Measurements from ENCODE around the gene ARHGAP10. TPM values are rescaled to one million over a fixed set of nuclear protein-coding genes. Genes with fewer than 3 reads are reported as not detected.

Gene ARHGAP10
- total and polyA plus RNA-seq, 12 donors, result 33.9 to 71.1 (median 60.7) TPM

GRCh38 chr4:147733716-147734344, 1.9 kb downstream of the ARHGAP10 start:
- DNase-seq (peak in 1 of 2 donors; percentile 59), ATAC-seq (peak; percentile 12 to 74 (median 57))
- Histone ChIP-seq H3K4me3 (peak overlapping the region; percentile 44 to 93 (median 78)), H3K27me3 (peaks cover 0 to 5% (median 0%) of the 10 kb centered on the region in 7 donors), H3K27ac (peak overlapping the region; percentile 86 to 95 (median 92)), H3K9me3 (no peaks in the 10 kb centered on the region), H3K4me1 (peaks cover 0 to 67% (median 36%) of the 10 kb centered on the region in 9 donors), H3K36me3 (no peaks in the 10 kb centered on the region)
- intact Hi-C loops (cut with DNase I), result loop anchor here in 7 of 10 donors (2.0 to 10.0 kb wide), 8 partner anchors 35 to 133 kb away; no protein-coding TSS in a partner anchor
- WGBS, 2 donors, result 27 to 42% methylated on average over 5 of the region's 5 CpGs
- TF ChIP-seq, protein P1, sequence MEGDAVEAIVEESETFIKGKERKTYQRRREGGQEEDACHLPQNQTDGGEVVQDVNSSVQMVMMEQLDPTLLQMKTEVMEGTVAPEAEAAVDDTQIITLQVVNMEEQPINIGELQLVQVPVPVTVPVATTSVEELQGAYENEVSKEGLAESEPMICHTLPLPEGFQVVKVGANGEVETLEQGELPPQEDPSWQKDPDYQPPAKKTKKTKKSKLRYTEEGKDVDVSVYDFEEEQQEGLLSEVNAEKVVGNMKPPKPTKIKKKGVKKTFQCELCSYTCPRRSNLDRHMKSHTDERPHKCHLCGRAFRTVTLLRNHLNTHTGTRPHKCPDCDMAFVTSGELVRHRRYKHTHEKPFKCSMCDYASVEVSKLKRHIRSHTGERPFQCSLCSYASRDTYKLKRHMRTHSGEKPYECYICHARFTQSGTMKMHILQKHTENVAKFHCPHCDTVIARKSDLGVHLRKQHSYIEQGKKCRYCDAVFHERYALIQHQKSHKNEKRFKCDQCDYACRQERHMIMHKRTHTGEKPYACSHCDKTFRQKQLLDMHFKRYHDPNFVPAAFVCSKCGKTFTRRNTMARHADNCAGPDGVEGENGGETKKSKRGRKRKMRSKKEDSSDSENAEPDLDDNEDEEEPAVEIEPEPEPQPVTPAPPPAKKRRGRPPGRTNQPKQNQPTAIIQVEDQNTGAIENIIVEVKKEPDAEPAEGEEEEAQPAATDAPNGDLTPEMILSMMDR (IDR thresholded peaks at IDR 0.05), result peak in 2 of 9 donors; percentile 12 to 21

GRCh38 chr4:147734496-147734895, 2.6 kb downstream of the ARHGAP10 start:
- no peak for DNase-seq
- no peak for ATAC-seq
- Histone ChIP-seq H3K4me3 (peak overlapping the region in 9 of 10 donors; percentile 56 to 93 (median 84)), H3K27me3 (peaks cover 0 to 5% (median 0%) of the 10 kb centered on the region in 7 donors), H3K27ac (peak overlapping the region in 8 of 10 donors; percentile 38 to 95 (median 92)), H3K4me1 (peaks cover 0 to 73% (median 43%) of the 10 kb centered on the region in 9 donors), H3K9me3 (no peaks in the 10 kb centered on the region), H3K36me3 (no peaks in the 10 kb centered on the region)
- WGBS, 2 donors, result 40 to 58% methylated on average over 3 of the region's 3 CpGs
- TF ChIP-seq, protein P1 (IDR thresholded peaks at IDR 0.05), result no peak
- intact Hi-C loops (cut with DNase I), result loop anchor here in 7 of 10 donors (2.0 to 10.0 kb wide), 8 partner anchors 34 to 133 kb away; no protein-coding TSS in a partner anchor

DNA sequence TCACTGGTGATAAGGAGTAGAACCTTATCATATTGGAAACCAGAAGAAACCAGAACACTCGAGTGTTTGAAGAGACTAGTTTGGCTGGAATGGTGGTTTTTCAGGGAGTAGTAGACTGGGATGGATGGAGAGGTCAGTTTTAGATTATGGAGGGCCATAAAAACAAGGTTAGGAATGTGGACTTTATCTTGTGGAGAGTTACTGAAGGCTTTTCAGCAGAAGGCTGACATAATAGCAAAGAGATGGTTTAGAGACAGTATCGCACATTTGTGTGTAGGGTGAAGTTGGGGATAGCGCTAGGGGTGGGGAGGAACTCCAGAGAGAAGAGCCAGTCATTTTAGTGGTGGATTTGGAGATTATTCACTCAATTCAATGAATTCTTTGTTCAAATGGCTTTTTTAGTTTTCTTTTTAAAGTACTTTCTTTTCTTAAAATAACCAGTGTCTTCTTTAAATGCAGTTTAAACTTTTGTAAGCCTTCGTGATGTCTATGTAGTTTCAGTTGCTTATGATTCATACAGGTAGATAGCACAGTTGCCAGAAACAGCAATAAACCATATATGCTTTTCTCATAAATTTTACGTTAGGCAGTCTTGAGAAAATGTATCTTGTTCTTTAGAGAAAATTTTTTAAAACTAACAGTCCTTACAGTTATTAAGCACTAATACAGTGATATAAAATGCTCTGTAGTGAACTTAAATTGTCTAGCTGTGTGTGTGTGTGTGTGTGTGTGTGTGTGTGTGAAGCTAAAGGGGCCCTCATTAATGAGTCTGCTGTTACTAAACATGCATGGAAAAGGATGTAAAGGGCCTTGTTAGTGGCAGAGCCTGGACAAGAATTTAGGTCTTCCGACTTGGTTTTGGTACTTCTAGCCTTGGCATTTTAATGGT, 3.8 kb downstream of the ARHGAP10 start:
- Histone ChIP-seq H3K9me3 (no peaks in the 10 kb centered on the region), H3K27ac (peak overlapping the region in 9 of 10 donors; percentile 18 to 95 (median 92)), H3K36me3 (no peaks in the 10 kb centered on the region), H3K4me1 (peaks cover 0 to 82% (median 48%) of the 10 kb centered on the region in 9 donors), H3K4me3 (peak overlapping the region in 7 of 10 donors; percentile 3 to 85 (median 73)), H3K27me3 (peaks cover 0 to 5% (median 0%) of the 10 kb centered on the region in 7 donors)
- DNase-seq (no peak), ATAC-seq (no peak)
- WGBS, 2 donors, result 54 to 66% methylated on average over 6 of the region's 6 CpGs
- intact Hi-C loops (cut with DNase I), result loop anchor here in 4 of 10 donors (2.0 to 10.0 kb wide), 3 partner anchors 33 to 99 kb away; no protein-coding TSS in a partner anchor
- TF ChIP-seq, protein P1 (IDR thresholded peaks at IDR 0.05), result no peak

GRCh38 chr4:147736458-147736857, 4.6 kb downstream of the ARHGAP10 start:
- intact Hi-C loops (cut with DNase I), result loop anchor here in 3 of 10 donors (10.0 kb wide), 2 partner anchors 48 to 98 kb away; no protein-coding TSS in a partner anchor
- 49 to 52% methylated on average over 3 of the region's 3 CpGs for WGBS, 2 donors
- TF ChIP-seq, protein P1 (IDR thresholded peaks at IDR 0.05), result no peak

More at GRCh38 chr4:147736458-147736857, 4.6 kb downstream of the ARHGAP10 start:
- no peaks in the 10 kb centered on the region for H3K9me3 ChIP-seq
- peak overlapping the region in 3 of 10 donors; percentile 12 to 85 (median 84) for H3K4me3 ChIP-seq
- H3K4me1 ChIP-seq, result peaks cover 0 to 82% (median 54%) of the 10 kb centered on the region in 9 donors
- peak overlapping the region in 9 of 10 donors; percentile 15 to 95 (median 92) for H3K27ac ChIP-seq
- DNase-seq (no peak), ATAC-seq (no peak)
- peaks cover 0 to 5% (median 0%) of the 10 kb centered on the region in 7 donors for H3K27me3 ChIP-seq
- no peaks in the 10 kb centered on the region for H3K36me3 ChIP-seq
